Stimulated activated CD4-positive, alpha-beta T cell treated with anti-CD3 and anti-CD28 coated beads, Interleukin-15, amount 100 ng/mL, for 48 hours (primary cell): ENCODE results near the gene CENPO.

ENCODE experiments used
- DNase-seq, 2 donors: peaks; one replicate each; pipeline ENCODE4 v3.0.0-alpha.2; 2020; ENCODE audit warnings: low read depth in 2 of 2

The CENPO gene

GRCh38 chr2:24792874-24793760 is at the start of gene CENPO, which contains the start of gene PTRHD1:
TSS of gene CENPO (plus strand) at chr2:24793425. CDS start at chr2:24793920, 495 bp downstream.
TSS of gene PTRHD1 (minus strand) at chr2:24793391. CDS start at chr2:24793377, 14 bp downstream.
- DNase-seq, result peak; percentile 91 to 92

DNA sequence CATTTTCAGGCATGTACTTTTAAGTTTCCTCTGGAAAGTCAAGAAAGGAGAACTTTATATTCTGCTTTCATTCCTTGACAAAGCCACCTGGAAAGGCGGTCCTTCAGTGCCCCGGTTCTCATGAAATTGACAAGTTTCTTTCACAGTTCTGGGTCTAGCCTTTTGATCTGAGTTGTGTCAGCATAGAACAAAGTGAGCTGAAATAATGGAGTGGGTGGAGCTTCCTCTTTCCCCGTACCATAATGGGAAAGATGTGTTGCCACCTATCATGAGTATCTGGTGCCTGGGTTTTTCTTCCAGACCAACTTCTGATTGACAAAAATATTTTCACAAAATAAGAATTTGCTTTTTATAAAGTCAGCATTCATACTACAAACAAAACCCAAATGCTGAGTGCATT is 49.3 kb upstream of the CENPO start:
- DNase-seq, result no peak

- DNase-seq, result no peak
These were observed 48.9 kb upstream of the CENPO start for GRCh38 chr2:24744356-24744755.

DNA sequence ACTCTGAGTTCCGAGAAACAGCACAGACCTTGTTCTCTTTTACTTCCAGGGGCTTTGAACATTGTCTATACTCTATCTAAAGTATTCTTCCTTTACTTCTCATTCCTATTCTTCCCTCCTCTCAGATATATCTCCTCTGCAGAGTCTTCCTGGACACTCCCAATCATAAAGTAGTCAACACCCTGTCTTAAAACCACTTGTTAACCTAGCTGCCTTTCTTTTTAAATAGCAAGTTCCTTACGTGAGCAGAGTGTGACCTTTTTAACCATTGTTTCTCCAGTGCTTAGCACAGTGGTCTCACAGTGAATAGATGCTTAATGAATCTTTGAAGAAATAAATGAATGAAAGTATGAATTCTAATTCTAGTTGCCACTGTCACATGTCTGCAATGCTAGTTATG is 47.4 kb upstream of the CENPO start:
- DNase-seq, result no peak

DNA sequence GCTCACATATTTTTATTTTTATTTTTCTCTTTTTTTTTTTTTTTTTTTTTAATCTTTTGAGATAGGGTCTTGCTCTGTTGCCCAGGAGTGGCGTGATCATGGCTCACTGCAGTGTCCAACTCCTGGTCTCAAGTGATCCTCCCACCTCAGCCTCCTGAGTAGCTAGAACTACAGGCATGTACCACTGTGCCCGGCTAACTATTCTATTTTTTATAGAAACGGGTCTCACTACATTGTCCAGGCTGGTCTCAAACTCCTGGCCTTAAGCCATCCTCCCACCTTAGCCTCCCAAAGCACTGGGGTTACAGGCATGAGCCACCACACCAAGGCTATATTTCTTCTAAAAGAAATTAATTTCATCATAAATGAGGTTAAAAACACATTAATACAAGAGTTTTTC is 45.9 kb upstream of the CENPO start:
- DNase-seq, result no peak

- no peak for DNase-seq
These were observed 44.0 kb upstream of the CENPO start for GRCh38 chr2:24749069-24749691.

GRCh38 chr2:24754985-24755705 is 38.1 kb upstream of the CENPO start:
- DNase-seq, result no peak

- DNase-seq, result no peak
These were observed 36.4 kb upstream of the CENPO start for GRCh38 chr2:24756789-24757188.

GRCh38 chr2:24761866-24762265 is 31.4 kb upstream of the CENPO start:
- DNase-seq, result no peak

- DNase-seq, result no peak
These were observed 30.7 kb upstream of the CENPO start for GRCh38 chr2:24762518-24762917.

DNA sequence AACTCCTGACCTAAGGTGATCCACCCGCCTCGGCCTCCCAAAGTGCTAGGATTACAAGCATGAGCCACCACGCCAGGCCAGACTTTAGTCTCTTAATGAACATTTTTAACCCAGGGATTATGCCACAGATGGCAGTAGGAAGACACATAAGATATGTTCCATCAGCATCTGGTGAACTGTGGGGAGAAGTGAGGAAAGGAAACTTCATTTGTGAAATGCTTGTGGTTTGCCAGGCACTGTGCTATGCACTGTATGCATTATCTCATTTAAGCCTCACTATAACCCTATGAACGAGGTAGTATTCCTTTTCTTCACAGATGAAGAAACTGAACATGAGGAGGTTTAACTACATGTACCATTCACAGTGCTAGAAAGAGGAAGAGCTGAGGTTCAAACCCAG is 29.4 kb upstream of the CENPO start:
- no peak for DNase-seq

DNA sequence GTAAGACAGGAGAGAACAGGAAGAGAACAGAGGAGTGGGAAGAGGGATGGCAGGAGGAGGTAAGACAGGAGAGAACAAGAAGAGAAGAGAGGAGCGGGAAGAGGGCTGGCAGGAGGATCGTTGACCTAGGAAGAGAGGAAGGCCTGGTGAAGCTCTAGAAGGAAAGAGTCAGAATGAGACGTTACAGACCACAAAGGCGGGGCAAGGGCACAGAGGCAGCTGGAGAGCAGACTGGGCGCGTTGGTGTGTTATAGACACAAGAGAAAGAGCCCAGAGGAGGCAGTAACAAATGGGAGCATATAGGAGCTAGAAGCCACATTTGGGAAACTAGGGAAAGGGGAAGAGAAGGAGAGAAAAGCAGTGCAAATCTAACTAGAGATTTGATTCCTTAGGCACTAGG is 26.6 kb upstream of the CENPO start:
- DNase-seq, result no peak

DNA sequence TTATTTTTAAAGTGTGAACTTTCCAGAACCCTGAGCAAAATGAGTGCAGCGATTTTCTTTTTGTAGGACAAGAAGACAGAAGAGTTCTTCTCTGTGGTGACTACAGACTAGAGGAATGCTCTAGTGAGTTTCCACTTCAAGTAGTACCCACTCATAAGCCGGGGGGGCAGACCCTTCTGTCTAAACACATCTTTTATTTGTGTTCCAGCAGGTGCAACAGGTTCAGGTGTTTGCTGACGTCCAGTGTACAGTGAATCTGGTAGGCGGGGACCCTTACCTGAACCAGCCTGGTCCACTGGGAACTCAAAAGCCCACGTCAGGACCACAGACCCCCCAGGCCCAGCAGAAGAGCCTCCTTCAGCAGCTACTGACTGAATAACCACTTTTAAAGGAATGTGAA is 25.2 kb upstream of the CENPO start:
- no peak for DNase-seq

GRCh38 chr2:24768601-24769000 is 24.6 kb upstream of the CENPO start:
- no peak for DNase-seq

DNA sequence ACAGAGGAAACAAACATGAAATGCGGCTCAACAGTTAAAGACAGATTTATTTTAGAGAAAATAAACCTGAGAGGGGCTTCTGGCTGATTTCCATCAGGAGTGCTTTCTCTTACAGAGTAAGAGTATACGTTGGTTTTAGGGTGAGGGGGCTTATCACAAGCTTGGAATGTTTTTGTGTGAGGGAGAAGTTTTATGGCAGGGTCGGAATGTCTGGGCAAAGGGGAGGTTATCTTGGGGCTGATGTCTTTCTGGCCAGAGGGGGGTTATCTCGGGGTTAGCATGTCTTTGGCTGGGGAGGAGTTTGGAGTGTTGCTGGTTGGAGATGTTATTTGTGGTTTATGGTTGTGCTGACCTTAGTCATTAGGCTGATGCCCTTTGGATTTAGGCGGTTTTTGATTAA is 22.2 kb upstream of the CENPO start:
- no peak for DNase-seq

GRCh38 chr2:24771764-24772586 is 21.2 kb upstream of the CENPO start:
- DNase-seq, result no peak

DNA sequence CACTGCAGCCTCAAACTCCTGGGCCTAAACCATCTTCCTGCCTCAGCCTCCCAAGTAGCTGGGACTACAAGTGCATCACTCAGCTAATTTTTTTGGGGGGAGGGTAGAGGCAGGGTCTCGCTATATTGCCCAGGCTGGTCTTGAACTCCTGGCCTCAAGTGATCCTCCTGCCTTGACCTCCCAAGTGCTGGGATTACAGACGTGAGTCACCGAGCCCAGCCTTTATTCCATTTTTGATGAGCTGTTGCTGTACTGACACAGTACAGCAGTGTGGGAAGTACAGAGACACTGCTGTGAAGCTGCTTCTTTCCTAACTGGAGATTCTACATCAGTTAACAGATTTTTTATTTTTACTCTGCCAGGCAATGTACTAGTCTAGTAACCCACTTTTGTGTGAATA is 18.9 kb upstream of the CENPO start:
- DNase-seq, result no peak

- no peak for DNase-seq
These were observed 14.1 kb upstream of the CENPO start for GRCh38 chr2:24779116-24779515.

GRCh38 chr2:24783641-24784040 is 9.6 kb upstream of the CENPO start:
- no peak for DNase-seq

DNA sequence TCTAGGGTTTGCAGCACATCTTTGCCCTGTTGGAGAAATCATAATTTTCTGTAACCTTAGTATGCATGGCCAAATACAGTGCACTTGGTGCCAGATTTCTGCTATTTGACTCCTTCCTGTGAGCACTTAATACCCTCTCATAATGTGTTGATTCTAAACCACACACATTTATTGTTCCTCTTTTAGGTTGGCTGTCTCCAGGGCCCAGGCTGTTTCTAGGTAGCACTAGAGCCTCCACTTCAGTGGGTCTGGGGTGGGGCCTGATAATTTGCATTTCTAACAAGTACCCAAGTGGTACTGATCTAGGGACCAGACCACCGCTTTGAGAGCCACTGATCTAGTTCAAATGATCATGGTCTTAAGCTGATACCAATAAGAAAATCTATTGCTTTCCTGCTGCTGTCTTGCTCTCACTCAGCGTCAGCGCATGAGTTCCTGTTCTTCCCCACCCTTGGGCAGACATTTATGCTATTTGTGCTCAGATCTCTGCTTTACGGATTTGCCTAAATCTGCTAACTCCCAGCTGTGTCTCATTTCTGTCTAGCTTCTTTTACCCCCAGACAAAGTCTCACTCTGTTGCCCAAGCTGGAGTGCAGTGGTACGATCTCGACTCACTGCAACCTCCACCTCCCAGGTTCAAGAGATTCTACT is 7.4 kb upstream of the CENPO start:
- no peak for DNase-seq

GRCh38 chr2:24787532-24787931 is 5.7 kb upstream of the CENPO start:
- no peak for DNase-seq
